CD14-positive monocyte (primary cell): ENCODE data around the gene GPBP1L1. TPM values are rescaled to one million over a fixed set of nuclear protein-coding genes. Genes with fewer than 3 reads are reported as not detected.
A peak's percentile ranks its signal among the peaks of the same experiment; 100 is the strongest.

Source experiments
- DNase-seq, 3 donors: peaks; one replicate each; pipeline ENCODE4 v3.0.0-alpha.2; 2011 to 2022
- H2AFZ ChIP-seq: 2 replicates; pipeline ENCODE4 v1.6.0; 2012; ENCODE audit warnings: mild to moderate bottlenecking, low read depth, low read length, inconsistent platforms; ENCODE audit not compliant: insufficient read depth, poor library complexity, severe bottlenecking
- H3K27ac ChIP-seq, 2 donors: 1 replicate in 1 of 2; 2 replicates in 1 of 2; pipeline ENCODE4 v1.5.1; 2012 to 2013; ENCODE audit warnings: low read length in 2 of 2, control low read depth in 1 of 2, inconsistent platforms in 1 of 2, low read depth in 1 of 2, mild to moderate bottlenecking in 1 of 2
- H3K27me3 ChIP-seq, 2 donors: one replicate each; pipeline versions ENCODE4 v1.6.0 to v1.6.1; 2011 to 2013; ENCODE audit warnings: low read length in 2 of 2; ENCODE audit not compliant: control insufficient read depth in 2 of 2, insufficient read depth in 2 of 2
- H3K36me3 ChIP-seq, 2 donors: replicated peaks in 1 of 2; 1 replicate in 1 of 2; 2 replicates in 1 of 2; pipeline versions ENCODE4 v1.5.1 to v1.6.1; 2012 to 2013; ENCODE audit warnings: low read length in 2 of 2, control low read depth in 1 of 2, inconsistent platforms in 1 of 2, mild to moderate bottlenecking in 1 of 2; ENCODE audit not compliant: insufficient read depth in 2 of 2, control insufficient read depth in 1 of 2
- H3K4me1 ChIP-seq, 2 donors: 1 replicate in 1 of 2; 2 replicates in 1 of 2; pipeline versions ENCODE4 v1.5.1 to v1.6.1; 2012 to 2013; ENCODE audit warnings: low read length in 2 of 2, control low read depth in 1 of 2, inconsistent platforms in 1 of 2, mild to moderate bottlenecking in 1 of 2, moderate library complexity in 1 of 2; ENCODE audit not compliant: insufficient read depth in 2 of 2, control insufficient read depth in 1 of 2
- H3K4me2 ChIP-seq: replicated peaks from 2 replicates; pipeline ENCODE3; 2012; ENCODE audit warnings: low read length, moderate library complexity, mild to moderate bottlenecking; ENCODE audit not compliant: poor library complexity, severe bottlenecking; ENCODE audit errors: extremely low read depth
- H3K4me3 ChIP-seq, 3 experiments: fragments of 200-600 bp in 1 of 3; sonication (generic) in 1 of 3; replicated peaks in 1 of 3; 1 replicate in 2 of 3; 2 replicates in 1 of 3; pipeline ENCODE4 v1.5.1; 2011 to 2013; ENCODE audit warnings: low read length in 3 of 3, mild to moderate bottlenecking in 3 of 3, control low read depth in 2 of 3, low read depth in 2 of 3, inconsistent platforms in 1 of 3, moderate library complexity in 1 of 3
- H3K79me2 ChIP-seq: 2 replicates; pipeline ENCODE4 v1.6.0; 2012; ENCODE audit warnings: mild to moderate bottlenecking, control low read depth, inconsistent platforms, low read length, moderate library complexity; ENCODE audit not compliant: insufficient read depth
- H3K9ac ChIP-seq: 2 replicates; pipeline ENCODE4 v1.6.0; 2017; ENCODE audit warnings: low read length, mild to moderate bottlenecking; ENCODE audit not compliant: insufficient read depth, poor library complexity, severe bottlenecking
- H3K9me3 ChIP-seq, 2 donors: replicated peaks in 1 of 2; 1 replicate in 1 of 2; 2 replicates in 1 of 2; pipeline versions ENCODE4 v1.5.1 to v1.6.1; 2012 to 2013; ENCODE audit warnings: low read length in 2 of 2, control low read depth in 1 of 2; ENCODE audit not compliant: control insufficient read depth in 1 of 2, insufficient read depth in 1 of 2
- H4K20me1 ChIP-seq: 2 replicates; pipeline ENCODE4 v1.6.0; 2012; ENCODE audit warnings: mild to moderate bottlenecking, low read length, control low read depth, moderate library complexity; ENCODE audit not compliant: insufficient read depth
- H3K27ac Mint-ChIP-seq, 7 donors: one replicate each; pipeline ENCODE4 v1.8.0; 2020; ENCODE audit warnings: mild to moderate bottlenecking in 7 of 7, mixed read lengths in 7 of 7, moderate library complexity in 6 of 7, inconsistent platforms in 2 of 7
- H3K27me3 Mint-ChIP-seq, 3 donors: one replicate each; pipeline ENCODE4 v1.8.0; 2021 to 2022; ENCODE audit warnings: low read depth in 3 of 3, mild to moderate bottlenecking in 3 of 3, mixed read lengths in 3 of 3, moderate library complexity in 3 of 3, inconsistent platforms in 1 of 3
- H3K36me3 Mint-ChIP-seq, 2 donors: one replicate each; pipeline ENCODE4 v1.8.0; 2020; ENCODE audit warnings: mixed read lengths in 2 of 2, inconsistent platforms in 1 of 2, mild to moderate bottlenecking in 1 of 2
- H3K4me1 Mint-ChIP-seq: one replicate; pipeline ENCODE4 v1.8.0; 2020; ENCODE audit warnings: mild to moderate bottlenecking, mixed read lengths
- H3K4me3 Mint-ChIP-seq, 2 donors: one replicate each; pipeline ENCODE4 v1.8.0; 2020; ENCODE audit warnings: mild to moderate bottlenecking in 2 of 2, mixed read lengths in 2 of 2, moderate library complexity in 1 of 2
- H3K9me3 Mint-ChIP-seq, 7 donors: one replicate each; pipeline ENCODE4 v1.8.0; 2020 to 2022; ENCODE audit warnings: mixed read lengths in 7 of 7, mild to moderate bottlenecking in 6 of 7, moderate library complexity in 6 of 7, inconsistent platforms in 2 of 7
- CTCF ChIP-seq: fragments of 200-600 bp; IDR thresholded peaks from one replicate; pipeline ENCODE4 v1.8.0; 2022; ENCODE audit warnings: antibody characterized with exemption, mild to moderate bottlenecking
- WGBS: methylation state at CpG from one replicate; pipeline ENCODE4 v1.1.5; 2013; ENCODE audit warnings: missing lambda C conversion rate; ENCODE audit not compliant: insufficient coverage; 5-methylcytosine and 5-hydroxymethylcytosine counted together
- intact Hi-C, 2 donors: fragments of 100-400 bp; cut with micrococcal nuclease; formaldehyde crosslinking; loops; one replicate each; pipeline versions ENCODE4 v1.15.0 to v1.15.1; 2023
- polyA plus RNA-seq, 3 donors: library from polyadenylated mRNA; depleted of rRNA in 1 of 3; unstranded in 2 of 3; stranded (reverse) in 1 of 3; fragments of 300-500 nt in 2 of 3; fragments of >200 nt in 1 of 3; fragmentation: Illumina TruSeq in 2 of 3; gene quantifications; 1 replicate in 2 of 3; 2 replicates in 1 of 3; pipeline ENCODE4 v1.2.3, GENCODE V29; 2012 to 2021

GPBP1L1 gene
- polyA plus RNA-seq, 3 donors: 71.6 to 93.3 (median 79.5) TPM

- Histone ChIP-seq H4K20me1 (peaks cover 91% of the 10 kb centered on the region), H3K9ac (no peak overlapping the region), H3K27ac (peak overlapping the region; percentile 11 to 71), H3K79me2 (peaks cover 68% of the 10 kb centered on the region), H3K36me3 (peaks cover 41 to 82% of the 10 kb centered on the region in 2 donors), H3K9me3 (no peaks in the 10 kb centered on the region), H3K27me3 (no peaks in the 10 kb centered on the region), H3K4me3 (no peak overlapping the region), H2AFZ (no peak overlapping the region), H3K4me1 (peaks cover 7 to 8% of the 10 kb centered on the region in 2 donors), H3K4me2 (no peak overlapping the region)
- Mint-ChIP-seq H3K27me3 (no peaks in the 10 kb centered on the region), H3K36me3 (peaks cover 54 to 75% of the 10 kb centered on the region in 2 donors), H3K4me3 (no peak overlapping the region), H3K9me3 (no peaks in the 10 kb centered on the region), H3K27ac (peak overlapping the region; percentile 65 to 93 (median 89)), H3K4me1 (peaks cover 13% of the 10 kb centered on the region)
- peak; percentile 50 to 69 (median 58) for DNase-seq
- 74% methylated on average over 5 of the region's 9 CpGs for WGBS
- intact Hi-C loops: no loop called here
- TF ChIP-seq CTCF: no peak
These were observed 38.9 kb downstream of the GPBP1L1 start for GRCh38 chr1:45647248-45648021.

GRCh38 chr1:45644661-45645060 lies 41.7 kb downstream of the GPBP1L1 start:
- H3K27ac Mint-ChIP-seq: no peak overlapping the region

More at GRCh38 chr1:45644661-45645060, 41.7 kb downstream of the GPBP1L1 start:
- no peak for DNase-seq
- no peak for TF ChIP-seq CTCF
- Histone ChIP-seq H2AFZ (no peak overlapping the region), H3K4me1 (peaks cover 7 to 8% of the 10 kb centered on the region in 2 donors), H3K4me2 (no peak overlapping the region), H4K20me1 (peaks cover 86% of the 10 kb centered on the region), H3K27ac (peak overlapping the region in 1 of 2 donors; percentile 37), H3K36me3 (peaks cover 42 to 83% of the 10 kb centered on the region in 2 donors), H3K4me3 (no peak overlapping the region), H3K9ac (no peak overlapping the region), H3K9me3 (no peaks in the 10 kb centered on the region), H3K79me2 (peaks cover 50% of the 10 kb centered on the region), H3K27me3 (no peaks in the 10 kb centered on the region)
- Mint-ChIP-seq H3K36me3 (peaks cover 50 to 51% of the 10 kb centered on the region in 2 donors), H3K4me1 (peaks cover 13% of the 10 kb centered on the region), H3K27me3 (no peaks in the 10 kb centered on the region), H3K9me3 (no peaks in the 10 kb centered on the region), H3K4me3 (no peak overlapping the region)
- intact Hi-C loops: no loop called here
- WGBS: no CpG with 5 or more reads among the region's 2 CpGs
